Activated naive CD4-positive, alpha-beta T cell treated with anti-CD3 and anti-CD28 coated beads, Interleukin-2, amount 50 U/mL, for 24 hours (primary cell): ENCODE measurements around the gene PDGFD.

Source experiments
- H3K27ac Mint-ChIP-seq: one replicate; pipeline ENCODE4 v1.8.0; 2021; ENCODE audit warnings: mild to moderate bottlenecking, mixed read lengths
- H3K27me3 Mint-ChIP-seq: one replicate; pipeline ENCODE4 v1.8.0; 2021; ENCODE audit warnings: mixed read lengths
- H3K36me3 Mint-ChIP-seq: one replicate; pipeline ENCODE4 v1.8.0; 2021; ENCODE audit warnings: mixed read lengths
- H3K4me1 Mint-ChIP-seq: one replicate; pipeline ENCODE4 v1.8.0; 2021; ENCODE audit warnings: mixed read lengths
- H3K4me3 Mint-ChIP-seq: one replicate; pipeline ENCODE4 v1.8.0; 2021; ENCODE audit warnings: mild to moderate bottlenecking, mixed read lengths
- H3K9me3 Mint-ChIP-seq: one replicate; pipeline ENCODE4 v1.8.0; 2021; ENCODE audit warnings: mixed read lengths

Gene PDGFD

DNA sequence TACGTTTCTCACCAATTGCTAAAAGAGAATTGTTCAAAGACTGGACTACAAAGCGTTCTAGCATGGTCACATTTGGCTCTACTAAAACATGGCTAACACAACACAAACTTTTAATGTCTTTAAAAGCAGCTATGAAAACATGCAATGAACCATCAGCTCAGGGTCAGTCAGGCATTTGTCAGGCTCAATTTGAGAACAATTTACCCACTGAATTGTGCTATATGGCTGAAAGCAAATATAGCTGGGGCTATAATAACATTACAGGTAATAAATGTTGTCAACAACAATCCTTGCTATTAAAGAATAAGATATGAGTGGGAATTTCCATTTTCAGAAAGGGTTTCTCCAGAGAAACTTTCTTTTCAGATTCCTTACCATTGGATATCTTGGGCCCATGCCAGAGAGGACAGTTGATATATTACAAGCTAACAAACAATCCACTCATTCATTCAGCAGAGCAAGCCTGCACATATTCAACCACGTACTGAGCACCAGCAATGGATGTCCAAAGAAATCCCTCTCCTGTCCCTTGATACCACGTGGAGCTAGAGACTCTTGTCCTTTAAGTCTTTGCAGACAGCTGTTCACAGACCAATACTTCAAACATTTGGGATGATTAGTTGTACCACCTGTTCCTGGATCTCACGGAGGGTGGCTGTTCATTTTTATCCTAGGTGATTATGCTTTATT is 210.0 kb downstream of the PDGFD start:
- Mint-ChIP-seq H3K4me3 (no peak overlapping the region), H3K27me3 (no peaks in the 10 kb centered on the region), H3K36me3 (no peaks in the 10 kb centered on the region), H3K4me1 (no peaks in the 10 kb centered on the region), H3K27ac (no peak overlapping the region), H3K9me3 (no peaks in the 10 kb centered on the region)

DNA sequence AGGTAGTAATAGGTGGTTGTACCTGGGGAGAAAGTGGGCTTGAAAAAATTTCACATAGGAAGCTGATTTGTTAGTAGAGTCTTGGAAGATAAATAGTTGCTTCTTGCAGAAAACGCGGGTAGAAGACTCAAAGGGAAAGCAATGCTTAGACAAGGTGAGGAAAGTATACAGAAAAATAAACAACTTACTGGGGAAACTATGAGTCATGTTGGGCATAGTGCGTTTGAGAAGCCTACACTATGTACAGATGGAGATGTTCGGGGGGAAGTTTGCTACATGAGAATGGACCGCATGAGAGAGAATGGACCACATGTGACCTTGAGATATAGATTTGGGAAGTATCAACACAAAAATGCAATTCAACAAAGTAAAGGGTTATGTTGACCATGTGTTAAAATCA is 214.2 kb downstream of the PDGFD start:
- Mint-ChIP-seq H3K4me3 (no peak overlapping the region), H3K9me3 (no peaks in the 10 kb centered on the region), H3K27ac (no peak overlapping the region)

DNA sequence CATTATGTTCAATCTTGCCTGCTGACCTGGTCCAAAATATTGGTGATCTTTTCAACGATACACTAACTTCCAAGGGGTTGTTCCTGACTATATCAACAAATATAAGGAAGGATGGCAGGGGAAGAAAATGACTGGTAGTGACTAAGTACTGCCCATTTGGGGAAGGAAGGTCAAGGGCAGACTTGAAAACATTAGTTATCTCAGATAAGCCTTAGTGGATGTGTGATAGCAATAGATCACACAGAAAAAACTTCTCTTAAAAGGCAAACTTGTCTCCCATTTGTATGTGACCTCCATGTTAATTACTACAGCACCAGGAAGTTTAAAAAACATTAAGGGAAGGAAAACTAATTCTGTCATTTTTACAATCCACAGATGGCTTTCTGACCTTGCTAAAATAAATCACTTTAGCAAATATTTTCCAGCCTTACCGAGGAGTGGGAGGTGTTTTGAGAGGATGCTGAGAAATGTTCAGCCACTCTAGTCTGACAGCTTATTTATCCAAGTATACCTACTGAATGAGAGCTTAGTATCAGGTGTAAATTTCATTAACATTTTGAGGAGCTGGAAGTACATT is 215.7 kb downstream of the PDGFD start:
- H3K27me3 Mint-ChIP-seq: no peaks in the 10 kb centered on the region
- H3K4me3 Mint-ChIP-seq: no peak overlapping the region
- H3K4me1 Mint-ChIP-seq: no peaks in the 10 kb centered on the region
- H3K36me3 Mint-ChIP-seq: no peaks in the 10 kb centered on the region
- H3K27ac Mint-ChIP-seq: no peak overlapping the region
- no peaks in the 10 kb centered on the region for H3K9me3 Mint-ChIP-seq

More for the DNA sequence above, 214.2 kb downstream of the PDGFD start:
- H3K36me3 Mint-ChIP-seq: no peaks in the 10 kb centered on the region
- H3K27me3 Mint-ChIP-seq: no peaks in the 10 kb centered on the region
- no peaks in the 10 kb centered on the region for H3K4me1 Mint-ChIP-seq

DNA sequence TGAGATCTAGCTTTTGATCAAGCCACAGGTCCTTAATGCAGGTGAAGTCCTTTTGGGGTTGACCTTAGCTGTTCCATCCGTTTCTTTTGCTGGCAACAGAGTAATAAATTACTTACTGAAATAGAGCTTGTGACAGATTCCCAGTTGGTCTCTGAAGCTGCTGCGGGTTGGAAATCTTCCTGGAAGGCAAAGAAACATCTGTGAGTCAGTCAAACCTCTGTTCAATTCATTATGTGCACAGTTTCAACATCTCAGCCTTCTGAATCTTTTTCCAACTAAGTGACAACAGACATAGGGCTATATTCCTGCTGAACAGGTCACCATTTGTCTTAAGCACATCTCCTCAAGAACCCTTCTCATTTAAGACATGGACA is 216.4 kb downstream of the PDGFD start:
- H3K36me3 Mint-ChIP-seq: no peaks in the 10 kb centered on the region
- no peak overlapping the region for H3K4me3 Mint-ChIP-seq
- H3K27me3 Mint-ChIP-seq: no peaks in the 10 kb centered on the region
- H3K9me3 Mint-ChIP-seq: no peaks in the 10 kb centered on the region
- H3K4me1 Mint-ChIP-seq: no peaks in the 10 kb centered on the region
- no peak overlapping the region for H3K27ac Mint-ChIP-seq

DNA sequence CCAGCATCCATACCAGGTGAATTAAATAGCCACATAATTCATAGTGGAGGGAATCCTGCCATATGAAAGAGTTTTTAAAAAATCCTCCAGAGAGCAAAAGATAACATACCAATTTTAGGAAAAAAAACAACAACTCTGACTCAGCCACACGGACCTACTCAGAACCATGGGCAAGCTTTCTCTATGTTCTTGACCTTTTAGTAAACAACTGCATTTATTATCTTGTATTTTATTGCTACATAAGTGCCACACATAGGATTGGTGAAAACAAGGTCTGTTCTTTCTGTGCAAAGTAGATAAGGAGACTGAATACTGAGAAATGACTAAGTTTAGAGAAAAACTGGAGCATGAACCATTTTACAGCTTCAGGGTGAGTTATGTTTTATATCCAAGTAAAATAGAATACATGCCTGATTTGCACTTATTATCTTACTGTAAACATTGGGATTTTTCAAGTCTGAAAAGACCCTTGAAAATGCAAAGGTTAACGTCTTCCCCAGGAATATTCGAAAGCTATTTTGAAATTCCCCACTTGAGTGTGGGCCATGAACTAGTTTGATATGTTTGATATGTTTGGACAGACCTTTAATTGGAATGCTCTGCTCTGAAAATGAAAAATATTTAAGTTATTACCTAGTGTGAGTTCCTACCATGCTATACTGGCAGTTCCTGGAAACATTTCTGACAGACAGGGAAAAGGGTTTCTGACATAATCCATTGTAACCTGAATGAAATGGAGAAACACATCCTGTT is 217.0 kb downstream of the PDGFD start:
- no peaks in the 10 kb centered on the region for H3K9me3 Mint-ChIP-seq
- H3K27me3 Mint-ChIP-seq: no peaks in the 10 kb centered on the region
- H3K36me3 Mint-ChIP-seq: no peaks in the 10 kb centered on the region
- H3K4me1 Mint-ChIP-seq: no peaks in the 10 kb centered on the region
- H3K4me3 Mint-ChIP-seq: no peak overlapping the region
- H3K27ac Mint-ChIP-seq: no peak overlapping the region

DNA sequence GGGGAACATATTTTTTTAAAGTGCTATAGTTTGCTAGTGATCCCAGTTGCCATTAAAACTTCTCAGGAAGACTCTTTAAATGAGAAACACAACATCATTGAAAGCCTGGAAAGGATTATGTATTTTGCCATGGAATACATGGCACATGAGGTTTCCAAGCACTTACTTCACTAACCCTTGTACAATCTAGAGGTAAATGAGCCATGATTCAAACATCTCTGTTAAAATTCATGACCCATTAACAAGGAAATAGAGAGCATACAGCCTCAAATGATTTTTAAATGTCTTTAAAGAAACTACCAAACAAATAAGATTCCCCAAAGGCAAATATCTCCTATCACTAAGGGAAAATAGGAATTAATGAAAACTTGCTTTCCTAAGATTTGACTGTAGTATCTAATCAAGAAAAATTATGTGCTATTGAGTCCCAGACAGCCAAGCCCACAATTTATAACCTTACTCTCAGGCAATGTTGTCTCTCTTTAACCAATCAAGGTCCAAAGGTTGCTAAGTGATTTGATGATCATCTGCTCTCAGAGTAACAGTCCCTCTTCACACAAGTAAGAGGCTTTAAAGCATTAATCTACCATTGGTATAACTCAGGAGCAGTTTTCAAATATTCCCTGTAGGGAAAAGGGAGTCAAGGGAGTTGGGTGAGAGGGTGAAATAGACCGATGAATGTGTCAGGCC is 219.6 kb downstream of the PDGFD start:
- Mint-ChIP-seq H3K4me3 (no peak overlapping the region), H3K9me3 (no peaks in the 10 kb centered on the region), H3K36me3 (no peaks in the 10 kb centered on the region), H3K27ac (no peak overlapping the region), H3K4me1 (no peaks in the 10 kb centered on the region), H3K27me3 (no peaks in the 10 kb centered on the region)

DNA sequence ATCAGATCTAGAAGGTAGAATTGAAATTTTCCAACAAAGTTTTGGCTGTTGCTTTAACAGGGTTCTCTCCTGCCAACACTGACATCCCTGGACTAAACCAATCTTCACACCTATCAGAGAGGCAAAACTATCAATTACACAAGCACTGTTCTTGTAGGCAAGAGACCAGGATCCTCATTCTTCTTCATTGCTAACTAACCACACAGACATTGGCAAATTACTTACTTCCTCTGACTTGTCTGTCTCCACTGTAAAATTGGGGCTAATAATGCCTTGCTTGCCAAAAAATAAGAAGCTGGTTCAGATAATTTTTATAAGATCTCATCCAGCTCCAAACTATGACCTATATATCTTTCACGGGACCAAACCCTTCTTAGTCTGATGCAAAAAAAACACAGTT is 221.3 kb downstream of the PDGFD start:
- no peak overlapping the region for H3K4me3 Mint-ChIP-seq
- H3K27ac Mint-ChIP-seq: no peak overlapping the region
- no peaks in the 10 kb centered on the region for H3K36me3 Mint-ChIP-seq
- H3K9me3 Mint-ChIP-seq: no peaks in the 10 kb centered on the region
- no peaks in the 10 kb centered on the region for H3K4me1 Mint-ChIP-seq
- H3K27me3 Mint-ChIP-seq: no peaks in the 10 kb centered on the region

DNA sequence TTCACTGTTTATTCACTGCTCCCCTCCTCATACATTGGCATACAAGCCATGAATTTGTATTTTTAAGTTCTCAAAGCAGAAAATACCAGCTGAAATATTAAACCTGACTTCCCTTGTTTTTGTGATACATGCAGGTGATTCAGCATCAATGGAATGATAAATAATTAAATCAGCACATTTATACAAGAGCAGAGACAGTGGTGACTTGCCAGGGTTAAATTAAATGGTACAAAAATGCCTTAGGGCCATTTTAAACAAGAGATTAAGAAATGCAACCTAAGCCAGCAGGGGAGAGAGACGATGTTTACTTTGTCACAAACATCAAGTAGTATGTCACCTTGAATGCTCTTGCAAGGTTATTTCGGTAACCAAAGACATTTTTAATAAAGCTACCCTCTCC is 223.4 kb downstream of the PDGFD start:
- no peak overlapping the region for H3K4me3 Mint-ChIP-seq
- no peaks in the 10 kb centered on the region for H3K9me3 Mint-ChIP-seq
- H3K4me1 Mint-ChIP-seq: no peaks in the 10 kb centered on the region
- H3K36me3 Mint-ChIP-seq: no peaks in the 10 kb centered on the region
- H3K27ac Mint-ChIP-seq: no peak overlapping the region
- H3K27me3 Mint-ChIP-seq: no peaks in the 10 kb centered on the region

DNA sequence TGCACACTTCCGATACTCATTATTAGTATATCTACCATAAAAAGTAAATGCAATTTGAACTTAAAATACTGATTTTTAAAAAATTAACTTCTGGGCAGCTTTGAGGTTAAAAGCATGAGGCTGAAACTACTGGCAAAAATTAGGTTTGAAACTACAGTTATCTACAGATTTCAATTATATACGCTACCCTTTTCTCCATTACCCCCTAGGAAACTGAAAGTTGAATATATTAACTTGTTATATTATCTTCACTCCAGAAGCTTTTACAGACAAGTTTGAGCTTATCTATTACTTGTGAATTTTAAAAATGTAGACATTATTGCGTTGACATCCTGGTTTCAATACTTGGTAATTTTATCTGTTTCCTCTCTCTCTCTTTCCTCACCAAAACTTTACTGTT is 224.3 kb downstream of the PDGFD start:
- H3K9me3 Mint-ChIP-seq: no peaks in the 10 kb centered on the region
- no peaks in the 10 kb centered on the region for H3K4me1 Mint-ChIP-seq
- no peak overlapping the region for H3K27ac Mint-ChIP-seq
- no peak overlapping the region for H3K4me3 Mint-ChIP-seq
- no peaks in the 10 kb centered on the region for H3K27me3 Mint-ChIP-seq
- H3K36me3 Mint-ChIP-seq: no peaks in the 10 kb centered on the region

DNA sequence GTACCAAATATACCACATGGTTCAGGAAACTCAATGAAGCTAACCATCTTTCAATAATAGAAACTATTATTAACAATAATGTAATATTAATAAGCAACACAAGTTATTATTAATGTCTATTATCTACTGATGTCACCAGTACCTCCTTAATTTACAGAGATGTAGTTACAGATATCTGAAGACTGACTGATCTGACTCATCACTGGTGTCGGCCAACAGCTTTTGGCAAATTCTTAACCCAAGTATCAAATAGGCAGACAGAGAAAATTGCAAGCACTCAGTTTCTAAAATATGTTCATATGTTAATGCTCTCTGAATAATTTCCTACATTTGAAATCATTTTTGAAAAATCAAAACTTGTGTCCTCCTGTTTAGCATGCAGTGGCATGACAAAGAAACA is 227.9 kb downstream of the PDGFD start:
- Mint-ChIP-seq H3K4me1 (no peaks in the 10 kb centered on the region), H3K4me3 (no peak overlapping the region), H3K27me3 (no peaks in the 10 kb centered on the region), H3K27ac (no peak overlapping the region), H3K36me3 (no peaks in the 10 kb centered on the region), H3K9me3 (no peaks in the 10 kb centered on the region)

DNA sequence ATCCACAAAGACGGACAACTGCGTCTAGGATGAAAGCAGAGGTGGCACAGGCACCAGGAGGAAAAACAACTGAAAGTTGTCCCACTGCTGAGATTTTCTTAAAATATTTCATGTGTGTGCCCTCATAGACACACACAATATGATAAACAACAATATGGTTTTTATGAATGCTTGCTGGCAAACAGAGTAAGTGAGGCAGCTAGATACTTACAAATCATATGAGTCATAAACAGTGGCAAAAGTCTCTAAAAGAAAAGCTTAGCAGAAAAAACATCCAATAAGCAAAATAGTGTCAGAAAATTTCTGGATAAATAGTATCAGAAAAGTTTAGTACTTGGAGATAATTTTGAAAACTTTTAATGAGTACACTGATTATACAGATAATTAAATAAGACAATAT is 228.7 kb downstream of the PDGFD start:
- no peaks in the 10 kb centered on the region for H3K27me3 Mint-ChIP-seq

DNA sequence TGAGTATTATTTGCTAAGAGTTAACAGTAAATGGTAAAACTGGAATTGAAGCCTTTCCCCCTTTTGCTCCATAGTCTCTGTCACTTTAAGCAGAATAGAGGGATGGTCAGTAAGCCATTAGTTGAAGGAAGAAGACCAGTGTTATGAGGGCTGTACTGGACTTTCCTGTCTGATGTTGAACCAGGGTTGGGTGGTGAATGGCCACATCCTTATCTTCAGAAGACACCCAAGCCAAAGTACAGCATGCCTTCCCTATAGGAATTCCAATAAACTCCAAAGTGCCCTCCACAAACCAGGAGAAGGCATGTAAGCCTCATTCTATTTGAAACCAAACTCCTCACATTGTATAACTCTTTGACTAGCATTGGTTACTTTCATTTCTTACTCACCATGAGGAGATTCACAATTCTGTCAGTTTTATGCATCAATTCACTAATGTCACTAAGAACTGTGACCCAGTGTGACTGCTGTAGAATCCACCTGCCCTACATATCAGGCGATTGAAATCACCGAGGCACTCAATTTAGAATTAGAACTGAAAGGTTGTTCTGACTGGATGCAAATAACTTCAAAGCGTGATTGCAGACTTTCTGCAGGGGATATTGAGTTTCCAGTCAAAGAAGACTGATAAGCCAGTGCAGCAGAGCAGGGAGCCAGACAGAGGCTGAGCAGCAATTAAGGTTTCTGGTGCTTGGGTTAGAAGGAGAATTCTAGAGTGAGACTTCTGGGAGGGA is 234.6 kb downstream of the PDGFD start:
- H3K36me3 Mint-ChIP-seq: no peaks in the 10 kb centered on the region
- no peak overlapping the region for H3K4me3 Mint-ChIP-seq
- no peaks in the 10 kb centered on the region for H3K4me1 Mint-ChIP-seq
- H3K27me3 Mint-ChIP-seq: no peaks in the 10 kb centered on the region
- no peaks in the 10 kb centered on the region for H3K9me3 Mint-ChIP-seq
- no peak overlapping the region for H3K27ac Mint-ChIP-seq

More for the DNA sequence above, 228.7 kb downstream of the PDGFD start:
- Mint-ChIP-seq H3K4me1 (no peaks in the 10 kb centered on the region), H3K9me3 (no peaks in the 10 kb centered on the region), H3K27ac (no peak overlapping the region), H3K4me3 (no peak overlapping the region), H3K36me3 (no peaks in the 10 kb centered on the region)

DNA sequence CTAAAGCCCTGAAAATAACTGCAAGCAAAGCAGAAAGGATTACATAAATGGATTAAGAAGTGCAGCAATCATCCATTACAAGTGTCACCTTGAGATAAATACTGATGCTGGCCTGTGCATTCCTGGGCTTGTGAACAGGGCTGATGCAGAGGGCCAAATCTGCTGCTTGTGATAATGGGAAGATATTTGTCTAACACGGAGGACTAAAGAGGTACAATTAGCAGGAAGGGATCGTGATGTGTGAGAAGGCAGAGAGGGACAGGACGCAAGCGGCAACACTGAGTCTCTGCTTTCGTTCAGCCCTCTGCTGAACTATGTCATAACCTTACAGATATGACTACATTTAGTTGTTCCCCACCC is 235.2 kb downstream of the PDGFD start:
- no peak overlapping the region for H3K4me3 Mint-ChIP-seq
- H3K36me3 Mint-ChIP-seq: no peaks in the 10 kb centered on the region
- no peak overlapping the region for H3K27ac Mint-ChIP-seq
- no peaks in the 10 kb centered on the region for H3K9me3 Mint-ChIP-seq
- no peaks in the 10 kb centered on the region for H3K27me3 Mint-ChIP-seq
- no peaks in the 10 kb centered on the region for H3K4me1 Mint-ChIP-seq

DNA sequence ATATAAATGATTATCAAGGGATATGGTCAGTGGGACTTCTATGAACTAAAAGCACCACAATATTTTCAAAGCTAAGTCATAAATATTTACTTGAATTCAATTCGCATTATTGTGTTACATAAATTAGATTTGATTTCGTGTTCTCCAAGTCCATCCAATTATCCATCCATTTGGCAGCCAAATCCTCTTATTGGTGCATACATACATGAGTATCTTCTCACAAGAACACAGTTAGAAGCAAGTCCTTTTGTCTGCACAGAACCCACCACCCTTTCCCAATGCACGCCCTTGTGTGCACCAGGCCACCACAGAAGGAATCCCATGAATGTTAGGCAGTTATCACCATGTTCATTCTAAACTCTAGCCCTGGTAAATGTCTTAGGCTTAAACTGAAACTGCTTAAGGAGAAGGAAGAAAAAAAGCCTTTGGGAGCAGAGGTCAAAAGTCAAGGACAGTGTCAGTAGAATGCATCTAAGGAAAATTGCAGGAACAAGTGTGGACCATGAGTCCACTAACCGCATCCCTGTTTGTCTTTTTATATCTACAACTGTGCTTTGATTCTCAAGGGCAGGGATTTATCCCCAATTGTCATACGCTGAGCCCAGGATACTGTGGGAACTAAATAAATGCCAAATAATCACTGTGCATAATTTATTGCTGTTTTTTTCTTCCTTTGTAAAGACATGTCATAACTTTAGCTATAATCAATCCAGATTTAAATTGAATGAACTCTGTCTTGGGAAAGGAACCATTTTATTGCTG is 235.7 kb downstream of the PDGFD start:
- H3K9me3 Mint-ChIP-seq: no peaks in the 10 kb centered on the region

DNA sequence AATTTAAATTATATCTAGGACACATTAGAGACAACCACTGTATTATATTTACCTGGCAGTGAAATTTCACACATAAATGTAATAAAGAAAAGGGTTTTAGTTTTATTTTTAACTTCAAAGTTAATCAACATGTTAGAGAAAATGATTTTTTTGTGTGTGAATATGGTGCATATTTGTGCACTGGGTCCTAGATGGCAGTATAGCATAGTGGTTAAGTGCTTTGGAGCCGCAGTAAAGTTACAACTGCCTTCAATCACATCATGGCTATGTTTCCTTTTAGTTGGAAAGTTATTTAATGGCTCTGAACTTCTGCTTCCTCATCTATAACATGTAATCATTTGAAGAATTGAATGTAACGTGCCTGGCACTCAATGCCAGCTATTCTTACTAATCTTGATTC is 236.4 kb downstream of the PDGFD start:
- Mint-ChIP-seq H3K4me3 (no peak overlapping the region), H3K9me3 (no peaks in the 10 kb centered on the region), H3K36me3 (no peaks in the 10 kb centered on the region), H3K4me1 (no peaks in the 10 kb centered on the region), H3K27ac (no peak overlapping the region), H3K27me3 (no peaks in the 10 kb centered on the region)

More for the DNA sequence above, 235.7 kb downstream of the PDGFD start:
- Mint-ChIP-seq H3K27ac (no peak overlapping the region), H3K36me3 (no peaks in the 10 kb centered on the region), H3K27me3 (no peaks in the 10 kb centered on the region), H3K4me3 (no peak overlapping the region), H3K4me1 (no peaks in the 10 kb centered on the region)
